Esophagus squamous epithelium (tissue), 5 donors: ENCODE data around the gene CTNNBIP1. TPM values are rescaled to one million over a fixed set of nuclear protein-coding genes. Genes with fewer than 3 reads are reported as not detected.

Experiments
- DNase-seq: peaks from one replicate; lab custom pipeline; 2025; lab: John Stamatoyannopoulos, UW
- H3K27ac ChIP-seq, 4 donors: fragments of 200-600 bp; sonication (generic); one replicate each; pipeline ENCODE4 v1.5.1; 2016 to 2019; ENCODE audit warnings: mild to moderate bottlenecking in 1 of 4
- H3K27me3 ChIP-seq, 4 donors: fragments of 200-600 bp; sonication (generic); 1 replicate in 3 of 4; 2 replicates in 1 of 4; pipeline versions ENCODE4 v1.5.1 to v1.6.0; 2017 to 2021; ENCODE audit warnings: antibody characterized with exemption in 1 of 4
- H3K36me3 ChIP-seq, 3 donors: fragments of 200-600 bp; sonication (generic); one replicate each; pipeline ENCODE4 v1.5.1; 2016 to 2019
- H3K4me1 ChIP-seq, 3 donors: fragments of 200-600 bp; sonication (generic); one replicate each; pipeline ENCODE4 v1.5.1; 2017 to 2019
- H3K4me3 ChIP-seq, 4 donors: fragments of 200-600 bp; sonication (generic); 1 replicate in 3 of 4; 2 replicates in 1 of 4; pipeline ENCODE4 v1.5.1; 2016 to 2019; ENCODE audit warnings: mild to moderate bottlenecking in 2 of 4, moderate library complexity in 1 of 4
- H3K9me3 ChIP-seq, 3 donors: fragments of 200-600 bp; sonication (generic); one replicate each; pipeline ENCODE4 v1.5.1; 2016 to 2019
- POLR2A ChIP-seq, 4 donors: fragments of 450-650 bp; IDR thresholded peaks; one replicate each; pipeline ENCODE4 v1.6.1; 2017; ENCODE audit warnings: antibody characterized with exemption in 4 of 4, mild to moderate bottlenecking in 4 of 4, moderate library complexity in 3 of 4
- WGBS, 2 donors: methylation state at CpG; one replicate each; pipeline ENCODE4 v1.1.5; 2018; 5-methylcytosine and 5-hydroxymethylcytosine counted together
- intact Hi-C: fragments of 100-400 bp; cut with DNase I; formaldehyde crosslinking; loops from one replicate; pipeline ENCODE4 v1.15.0; 2022
- total RNA-seq, 4 donors: library from RNA; depleted of rRNA; stranded (reverse); fragments of >200 nt; gene quantifications; one replicate each; pipeline ENCODE4 v1.1.0, GENCODE V29; 2016
- TF ChIP-seq, protein P1 (sequence below), 6 experiments: fragments of 450-650 bp in 4 of 6; fragments of 200-600 bp in 2 of 6; sonication (generic) in 2 of 6; IDR thresholded peaks; one replicate each; pipeline ENCODE4 v1.5.1; 2016 to 2019; ENCODE audit warnings: antibody characterized with exemption in 6 of 6, mild to moderate bottlenecking in 4 of 6, moderate library complexity in 4 of 6
- donor health status: DM: yes; HTN: yes; CAD: no.

Gene CTNNBIP1
- total RNA-seq, 4 donors from 2014 or later: 76.1 to 186 (median 118) TPM

DNA sequence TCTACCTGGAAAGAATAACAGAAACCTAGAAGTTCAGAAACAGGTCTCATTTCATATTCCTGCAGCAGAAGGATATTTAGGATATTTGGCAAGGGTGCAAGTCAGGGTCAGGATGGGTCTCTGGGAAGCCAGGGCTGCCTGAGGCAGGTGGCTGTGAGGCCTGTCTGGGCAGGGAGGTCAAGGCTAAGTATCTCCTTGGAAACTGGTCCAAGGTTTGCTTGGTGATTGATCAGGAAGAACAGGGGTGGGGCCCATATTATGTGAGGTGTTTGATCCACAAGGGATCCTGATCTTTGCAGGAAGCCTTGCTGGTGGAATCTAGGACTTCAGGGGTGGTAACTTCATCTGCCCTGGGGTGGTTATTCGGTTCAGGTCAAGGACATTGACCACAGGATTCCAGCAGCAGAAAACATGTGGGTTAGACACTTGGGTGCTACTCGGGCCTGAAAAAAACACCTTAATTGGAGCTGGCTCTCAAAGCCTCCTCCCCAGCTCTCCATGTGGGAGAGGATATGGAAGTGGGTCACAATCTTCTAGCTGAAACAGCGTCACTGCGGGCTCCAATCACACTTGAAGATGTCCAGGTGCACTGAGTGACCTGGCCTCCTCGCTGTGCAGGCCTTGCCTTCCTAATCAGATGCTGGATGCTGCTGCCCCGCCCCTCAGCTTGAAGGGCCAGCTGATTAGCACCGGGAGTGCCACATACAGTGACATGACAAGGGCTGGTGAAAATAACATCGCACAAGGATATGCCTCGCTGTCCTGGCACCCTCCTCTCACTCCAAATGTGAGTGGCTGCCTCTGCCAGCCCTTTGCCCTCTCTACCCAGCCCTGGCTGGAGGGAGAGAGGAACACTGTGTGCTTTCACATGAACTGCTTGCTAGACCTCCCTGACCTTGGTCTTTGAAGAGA lies 8.7 kb downstream of the CTNNBIP1 start:
- H3K4me1 ChIP-seq: peaks cover 12 to 89% (median 29%) of the 10 kb centered on the region in 3 donors
- no peaks in the 10 kb centered on the region for H3K36me3 ChIP-seq
- intact Hi-C loops: no loop called here
- H3K4me3 ChIP-seq: no peak overlapping the region
- no peak for DNase-seq
- no peaks in the 10 kb centered on the region for H3K27me3 ChIP-seq
- WGBS, 2 donors: 61 to 66% methylated on average over 7 to 8 of the region's 9 CpGs
- H3K27ac ChIP-seq: peak overlapping the region; percentile 42 to 84 (median 80)
- no peaks in the 10 kb centered on the region for H3K9me3 ChIP-seq
- TF ChIP-seq POLR2A (IDR thresholded peaks at IDR 0.05): no peak
- TF ChIP-seq, protein P1, sequence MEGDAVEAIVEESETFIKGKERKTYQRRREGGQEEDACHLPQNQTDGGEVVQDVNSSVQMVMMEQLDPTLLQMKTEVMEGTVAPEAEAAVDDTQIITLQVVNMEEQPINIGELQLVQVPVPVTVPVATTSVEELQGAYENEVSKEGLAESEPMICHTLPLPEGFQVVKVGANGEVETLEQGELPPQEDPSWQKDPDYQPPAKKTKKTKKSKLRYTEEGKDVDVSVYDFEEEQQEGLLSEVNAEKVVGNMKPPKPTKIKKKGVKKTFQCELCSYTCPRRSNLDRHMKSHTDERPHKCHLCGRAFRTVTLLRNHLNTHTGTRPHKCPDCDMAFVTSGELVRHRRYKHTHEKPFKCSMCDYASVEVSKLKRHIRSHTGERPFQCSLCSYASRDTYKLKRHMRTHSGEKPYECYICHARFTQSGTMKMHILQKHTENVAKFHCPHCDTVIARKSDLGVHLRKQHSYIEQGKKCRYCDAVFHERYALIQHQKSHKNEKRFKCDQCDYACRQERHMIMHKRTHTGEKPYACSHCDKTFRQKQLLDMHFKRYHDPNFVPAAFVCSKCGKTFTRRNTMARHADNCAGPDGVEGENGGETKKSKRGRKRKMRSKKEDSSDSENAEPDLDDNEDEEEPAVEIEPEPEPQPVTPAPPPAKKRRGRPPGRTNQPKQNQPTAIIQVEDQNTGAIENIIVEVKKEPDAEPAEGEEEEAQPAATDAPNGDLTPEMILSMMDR (IDR thresholded peaks at IDR 0.05): no peak

DNA sequence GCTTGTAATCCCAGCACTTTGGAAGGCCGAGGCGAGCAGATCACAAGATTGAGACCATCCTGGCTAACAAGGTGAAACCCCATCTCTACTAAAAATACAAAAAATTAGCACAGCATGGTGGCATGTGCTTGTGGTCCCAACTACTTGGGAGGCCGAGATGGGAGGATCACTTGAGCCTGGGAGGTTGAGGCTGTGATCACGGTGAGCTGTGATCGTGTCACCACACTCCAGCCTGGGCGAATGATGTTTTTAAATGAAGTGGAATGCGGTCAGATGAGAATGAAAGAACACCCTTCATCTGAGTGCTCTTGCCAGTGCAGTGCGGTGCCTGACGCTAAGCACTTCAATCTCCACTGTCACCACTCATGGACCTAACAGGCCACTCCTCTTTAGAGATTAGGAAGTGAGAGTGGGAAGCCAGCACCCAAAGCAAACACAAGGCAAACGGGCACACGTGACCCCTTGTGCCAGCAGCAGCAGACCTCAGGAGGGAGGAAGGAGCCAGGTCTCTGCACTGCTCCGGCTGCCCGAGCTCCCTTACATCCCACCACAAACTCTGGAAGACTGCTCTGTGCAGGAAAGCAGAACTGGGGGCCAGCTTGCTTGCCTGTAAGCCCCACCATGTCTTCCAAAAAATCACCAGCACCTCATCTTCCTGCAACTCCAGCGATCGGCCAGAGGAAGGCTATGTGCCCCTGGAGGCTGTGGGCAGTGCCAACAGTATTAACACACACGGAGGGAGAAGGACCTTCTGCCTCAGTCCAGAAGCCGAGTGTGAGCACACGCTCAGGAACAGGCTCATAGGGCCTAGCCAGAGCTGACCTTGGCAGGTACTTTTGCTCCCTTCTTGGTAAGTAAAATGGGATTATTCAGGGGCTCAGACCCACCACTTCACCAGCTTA lies 9.7 kb downstream of the CTNNBIP1 start:
- peak; percentile 12 for DNase-seq
- TF ChIP-seq, protein P1 (IDR thresholded peaks at IDR 0.05): no peak
- TF ChIP-seq POLR2A (IDR thresholded peaks at IDR 0.05): no peak
- Histone ChIP-seq H3K9me3 (no peaks in the 10 kb centered on the region), H3K27me3 (no peaks in the 10 kb centered on the region), H3K36me3 (no peaks in the 10 kb centered on the region), H3K27ac (peak overlapping the region; percentile 42 to 84 (median 80)), H3K4me3 (peak overlapping the region in 2 of 4 donors; percentile 25 to 35), H3K4me1 (peaks cover 12 to 81% (median 29%) of the 10 kb centered on the region in 3 donors)
- 54 to 56% methylated on average over 13 to 15 of the region's 18 CpGs for WGBS, 2 donors
- intact Hi-C loops: no loop called here

DNA sequence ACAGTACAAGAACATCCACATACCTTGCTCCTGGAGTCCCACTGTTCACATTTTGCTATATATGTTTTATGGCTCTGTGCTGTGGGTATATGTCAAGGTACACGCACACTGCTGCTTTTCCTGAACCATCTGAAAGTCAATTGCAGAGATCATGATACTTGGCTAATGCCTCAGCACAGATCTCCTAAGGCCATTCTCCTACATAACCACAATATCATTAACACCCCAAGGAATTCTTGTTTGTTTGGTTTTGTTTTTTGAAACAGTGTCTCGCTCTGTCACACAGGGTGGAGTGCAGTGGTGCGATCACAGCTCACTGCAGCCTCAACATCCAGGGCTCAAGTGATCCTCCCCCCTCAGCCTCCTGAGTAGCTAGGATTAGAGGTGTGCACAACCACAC lies 16.0 kb downstream of the CTNNBIP1 start:
- WGBS, 2 donors: 44 to 64% methylated on average over 3 of the region's 3 CpGs
- Histone ChIP-seq H3K27ac (peak overlapping the region; percentile 84 to 95 (median 91)), H3K27me3 (no peaks in the 10 kb centered on the region), H3K4me3 (peak overlapping the region in 2 of 4 donors; percentile 8 to 34), H3K4me1 (peaks cover 35 to 81% (median 45%) of the 10 kb centered on the region in 3 donors), H3K36me3 (peaks cover 0 to 4% (median 0%) of the 10 kb centered on the region in 3 donors), H3K9me3 (no peaks in the 10 kb centered on the region)
- TF ChIP-seq POLR2A (IDR thresholded peaks at IDR 0.05): no peak
- TF ChIP-seq, protein P1 (IDR thresholded peaks at IDR 0.05): no peak
- intact Hi-C loops: no loop called here
- DNase-seq: no peak

GRCh38 chr1:9892563-9893528 lies 17.2 kb downstream of the CTNNBIP1 start:
- H3K4me1 ChIP-seq: peaks cover 36 to 81% (median 51%) of the 10 kb centered on the region in 3 donors
- H3K4me3 ChIP-seq: peak overlapping the region; percentile 3 to 34 (median 16)
- H3K27me3 ChIP-seq: no peaks in the 10 kb centered on the region
- no peaks in the 10 kb centered on the region for H3K9me3 ChIP-seq
- no peak for DNase-seq
- peaks cover 0 to 16% (median 0%) of the 10 kb centered on the region in 3 donors for H3K36me3 ChIP-seq
- intact Hi-C loops: no loop called here
- 40 to 52% methylated on average over 11 to 14 of the region's 14 CpGs for WGBS, 2 donors
- peak overlapping the region; percentile 84 to 95 (median 91) for H3K27ac ChIP-seq
- TF ChIP-seq, protein P1 (IDR thresholded peaks at IDR 0.05): no peak
- TF ChIP-seq POLR2A (IDR thresholded peaks at IDR 0.05): peak in 1 of 4 donors; percentile 7
